ENCODE measurements around the gene HSPBP1.

HSPBP1 gene

DNA sequence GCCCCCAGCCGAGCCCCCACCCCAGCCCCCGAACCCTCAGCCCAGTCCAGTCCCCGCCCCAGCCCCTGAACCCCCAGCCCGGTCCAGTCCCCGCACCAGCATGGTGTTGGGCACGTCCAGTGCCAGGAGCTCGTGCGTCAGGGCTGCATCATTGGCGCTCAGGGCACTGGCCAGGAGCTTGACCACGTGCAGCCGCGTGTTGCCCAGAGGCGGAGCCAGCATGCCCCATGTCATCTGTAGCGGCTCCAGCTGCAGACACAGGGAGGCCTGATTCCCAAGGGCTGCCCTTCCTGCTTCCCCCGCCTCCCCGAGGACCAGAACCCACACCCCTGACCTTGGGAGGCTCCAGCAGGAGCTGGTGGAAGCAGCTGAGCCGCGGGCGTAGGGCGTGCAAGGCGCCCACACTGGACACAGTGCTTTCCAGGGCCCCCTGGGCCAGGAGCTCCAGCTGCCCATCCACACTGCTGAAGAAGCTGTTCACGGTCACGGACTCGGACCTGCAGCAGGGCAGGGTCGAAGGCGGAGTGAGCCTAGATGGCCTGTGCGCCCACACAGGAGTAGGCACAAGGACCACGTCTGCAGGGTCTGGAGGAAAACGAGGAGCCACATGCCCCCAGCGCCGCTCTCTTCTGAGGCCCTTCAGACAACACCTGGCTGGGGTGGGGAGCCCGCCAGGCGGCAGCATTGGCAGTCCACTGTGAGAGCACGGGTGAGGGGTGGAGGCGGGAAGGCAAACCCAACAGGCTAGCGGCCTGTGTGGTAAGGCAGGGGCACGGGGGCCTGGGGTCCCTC lies 38.6 kb downstream of the HSPBP1 start:
- H3K36me3 ChIP-seq (ENCODE audit: control insufficient read depth in 2 of 2, insufficient read depth in 1 of 2, low read length in 2 of 2), result peaks cover 50 to 95% of the 10 kb centered on the region in 2 experiments
- POLR2A ChIA-PET, result interaction anchor here (0.5 to 0.6 kb wide), 2 partner anchors 34 to 182 kb away, joined by 3 read pairs; no protein-coding TSS in a partner anchor
- TF ChIP-seq ZNF776 (tag by site-specific recombination; IDR thresholded peaks at IDR 0.05; ENCODE audit: borderline replicate concordance) (no peak), ZNF138 (tag by site-specific recombination; IDR thresholded peaks at IDR 0.05; ENCODE audit: borderline replicate concordance) (no peak), ZNF555 (tag by site-specific recombination; conservative IDR thresholded peaks at IDR 0.05) (no peak)
- TF ChIP-seq, protein P1, sequence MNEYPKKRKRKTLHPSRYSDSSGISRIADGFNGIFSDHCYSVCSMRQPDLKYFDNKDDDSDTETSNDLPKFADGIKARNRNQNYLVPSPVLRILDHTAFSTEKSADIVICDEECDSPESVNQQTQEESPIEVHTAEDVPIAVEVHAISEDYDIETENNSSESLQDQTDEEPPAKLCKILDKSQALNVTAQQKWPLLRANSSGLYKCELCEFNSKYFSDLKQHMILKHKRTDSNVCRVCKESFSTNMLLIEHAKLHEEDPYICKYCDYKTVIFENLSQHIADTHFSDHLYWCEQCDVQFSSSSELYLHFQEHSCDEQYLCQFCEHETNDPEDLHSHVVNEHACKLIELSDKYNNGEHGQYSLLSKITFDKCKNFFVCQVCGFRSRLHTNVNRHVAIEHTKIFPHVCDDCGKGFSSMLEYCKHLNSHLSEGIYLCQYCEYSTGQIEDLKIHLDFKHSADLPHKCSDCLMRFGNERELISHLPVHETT (tag by site-specific recombination; IDR thresholded peaks at IDR 0.05), result no peak
- TF ChIP-seq, protein P2, sequence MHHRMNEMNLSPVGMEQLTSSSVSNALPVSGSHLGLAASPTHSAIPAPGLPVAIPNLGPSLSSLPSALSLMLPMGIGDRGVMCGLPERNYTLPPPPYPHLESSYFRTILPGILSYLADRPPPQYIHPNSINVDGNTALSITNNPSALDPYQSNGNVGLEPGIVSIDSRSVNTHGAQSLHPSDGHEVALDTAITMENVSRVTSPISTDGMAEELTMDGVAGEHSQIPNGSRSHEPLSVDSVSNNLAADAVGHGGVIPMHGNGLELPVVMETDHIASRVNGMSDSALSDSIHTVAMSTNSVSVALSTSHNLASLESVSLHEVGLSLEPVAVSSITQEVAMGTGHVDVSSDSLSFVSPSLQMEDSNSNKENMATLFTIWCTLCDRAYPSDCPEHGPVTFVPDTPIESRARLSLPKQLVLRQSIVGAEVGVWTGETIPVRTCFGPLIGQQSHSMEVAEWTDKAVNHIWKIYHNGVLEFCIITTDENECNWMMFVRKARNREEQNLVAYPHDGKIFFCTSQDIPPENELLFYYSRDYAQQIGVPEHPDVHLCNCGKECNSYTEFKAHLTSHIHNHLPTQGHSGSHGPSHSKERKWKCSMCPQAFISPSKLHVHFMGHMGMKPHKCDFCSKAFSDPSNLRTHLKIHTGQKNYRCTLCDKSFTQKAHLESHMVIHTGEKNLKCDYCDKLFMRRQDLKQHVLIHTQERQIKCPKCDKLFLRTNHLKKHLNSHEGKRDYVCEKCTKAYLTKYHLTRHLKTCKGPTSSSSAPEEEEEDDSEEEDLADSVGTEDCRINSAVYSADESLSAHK (tag by site-specific recombination; IDR thresholded peaks at IDR 0.05), result no peak
- TF ChIP-seq, protein P3, sequence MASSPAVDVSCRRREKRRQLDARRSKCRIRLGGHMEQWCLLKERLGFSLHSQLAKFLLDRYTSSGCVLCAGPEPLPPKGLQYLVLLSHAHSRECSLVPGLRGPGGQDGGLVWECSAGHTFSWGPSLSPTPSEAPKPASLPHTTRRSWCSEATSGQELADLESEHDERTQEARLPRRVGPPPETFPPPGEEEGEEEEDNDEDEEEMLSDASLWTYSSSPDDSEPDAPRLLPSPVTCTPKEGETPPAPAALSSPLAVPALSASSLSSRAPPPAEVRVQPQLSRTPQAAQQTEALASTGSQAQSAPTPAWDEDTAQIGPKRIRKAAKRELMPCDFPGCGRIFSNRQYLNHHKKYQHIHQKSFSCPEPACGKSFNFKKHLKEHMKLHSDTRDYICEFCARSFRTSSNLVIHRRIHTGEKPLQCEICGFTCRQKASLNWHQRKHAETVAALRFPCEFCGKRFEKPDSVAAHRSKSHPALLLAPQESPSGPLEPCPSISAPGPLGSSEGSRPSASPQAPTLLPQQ (tag by site-specific recombination; IDR thresholded peaks at IDR 0.05), result no peak
- TF ChIP-seq, protein P4, sequence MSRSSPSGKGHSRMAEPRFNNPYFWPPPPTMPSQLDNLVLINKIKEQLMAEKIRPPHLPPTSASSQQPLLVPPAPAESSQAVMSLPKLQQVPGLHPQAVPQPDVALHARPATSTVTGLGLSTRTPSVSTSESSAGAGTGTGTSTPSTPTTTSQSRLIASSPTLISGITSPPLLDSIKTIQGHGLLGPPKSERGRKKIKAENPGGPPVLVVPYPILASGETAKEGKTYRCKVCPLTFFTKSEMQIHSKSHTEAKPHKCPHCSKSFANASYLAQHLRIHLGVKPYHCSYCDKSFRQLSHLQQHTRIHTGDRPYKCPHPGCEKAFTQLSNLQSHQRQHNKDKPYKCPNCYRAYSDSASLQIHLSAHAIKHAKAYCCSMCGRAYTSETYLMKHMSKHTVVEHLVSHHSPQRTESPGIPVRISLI (tag by site-specific recombination; IDR thresholded peaks at IDR 0.05), result no peak
- CTCF ChIA-PET, result interaction anchor here (0.6 to 0.9 kb wide), 2 partner anchors 27 to 764 kb away, joined by 3 read pairs; no protein-coding TSS in a partner anchor
- H3K4me1 ChIP-seq (ENCODE audit: control insufficient read depth, insufficient read depth, low read length), result no peaks in the 10 kb centered on the region
- no peaks in the 10 kb centered on the region for H3K9me3 ChIP-seq (ENCODE audit: control insufficient read depth, insufficient read depth, low read depth, low read length)
- H3K27ac ChIP-seq (ENCODE audit: extremely low read depth, low read depth, low read length), result no peak overlapping the region
- H3K4me3 ChIP-seq (ENCODE audit: low read depth, low read length), result no peak overlapping the region

DNA sequence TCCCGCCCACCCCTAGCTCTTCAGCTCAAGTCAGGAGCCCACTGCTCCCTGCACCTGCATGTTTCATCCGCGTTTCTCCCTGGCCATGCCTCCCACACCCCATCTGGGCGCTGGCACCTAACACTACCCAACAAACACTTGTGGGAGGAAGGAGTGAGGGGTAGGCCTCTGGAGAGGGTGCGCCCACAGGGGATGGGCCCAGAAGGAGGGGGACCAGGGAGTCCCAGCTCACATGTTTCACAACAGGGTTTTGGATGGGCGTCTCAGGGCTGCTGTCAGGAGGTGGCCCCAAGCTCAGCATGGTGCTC lies 39.2 kb downstream of the HSPBP1 start:
- TF ChIP-seq ZXDB (tag by site-specific recombination; IDR thresholded peaks at IDR 0.05), result no peak
- TF ChIP-seq ZNF664 (tag by site-specific recombination; IDR thresholded peaks at IDR 0.05), result no peak
- no peak for TF ChIP-seq ZBTB7A (tag by site-specific recombination; IDR thresholded peaks at IDR 0.05; ENCODE audit: low read depth)
- TF ChIP-seq, protein P5, sequence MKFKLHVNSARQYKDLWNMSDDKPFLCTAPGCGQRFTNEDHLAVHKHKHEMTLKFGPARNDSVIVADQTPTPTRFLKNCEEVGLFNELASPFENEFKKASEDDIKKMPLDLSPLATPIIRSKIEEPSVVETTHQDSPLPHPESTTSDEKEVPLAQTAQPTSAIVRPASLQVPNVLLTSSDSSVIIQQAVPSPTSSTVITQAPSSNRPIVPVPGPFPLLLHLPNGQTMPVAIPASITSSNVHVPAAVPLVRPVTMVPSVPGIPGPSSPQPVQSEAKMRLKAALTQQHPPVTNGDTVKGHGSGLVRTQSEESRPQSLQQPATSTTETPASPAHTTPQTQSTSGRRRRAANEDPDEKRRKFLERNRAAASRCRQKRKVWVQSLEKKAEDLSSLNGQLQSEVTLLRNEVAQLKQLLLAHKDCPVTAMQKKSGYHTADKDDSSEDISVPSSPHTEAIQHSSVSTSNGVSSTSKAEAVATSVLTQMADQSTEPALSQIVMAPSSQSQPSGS (tag by site-specific recombination; IDR thresholded peaks at IDR 0.05; ENCODE audit: low read depth), result no peak
- no peak for TF ChIP-seq ZBTB1 (tag by site-specific recombination; IDR thresholded peaks at IDR 0.05)
- no peak for TF ChIP-seq ZNF37A (tag by site-specific recombination; IDR thresholded peaks at IDR 0.05)
- peak; percentile 68 for TF ChIP-seq EGR2 (tag by site-specific recombination; IDR thresholded peaks at IDR 0.05; ENCODE audit: low read depth)
- no peak for TF ChIP-seq ZNF350 (tag by site-specific recombination; IDR thresholded peaks at IDR 0.05)
- TF ChIP-seq, protein P3 (tag by site-specific recombination; IDR thresholded peaks at IDR 0.05), result no peak
- TF ChIP-seq ZNF658 (tag by site-specific recombination; IDR thresholded peaks at IDR 0.05), result no peak
- TF ChIP-seq ZNF623 (tag by site-specific recombination; IDR thresholded peaks at IDR 0.05), result no peak
- no peak for TF ChIP-seq ZNF155 (tag by site-specific recombination; IDR thresholded peaks at IDR 0.05)
- peak; percentile 31 for TF ChIP-seq ZFHX2 (tag by site-specific recombination; conservative IDR thresholded peaks at IDR 0.05)
- TF ChIP-seq HOXD13 (CRISPR knock-in tag; IDR thresholded peaks at IDR 0.05; ENCODE audit: borderline replicate concordance), result no peak
- TF ChIP-seq, protein P6, sequence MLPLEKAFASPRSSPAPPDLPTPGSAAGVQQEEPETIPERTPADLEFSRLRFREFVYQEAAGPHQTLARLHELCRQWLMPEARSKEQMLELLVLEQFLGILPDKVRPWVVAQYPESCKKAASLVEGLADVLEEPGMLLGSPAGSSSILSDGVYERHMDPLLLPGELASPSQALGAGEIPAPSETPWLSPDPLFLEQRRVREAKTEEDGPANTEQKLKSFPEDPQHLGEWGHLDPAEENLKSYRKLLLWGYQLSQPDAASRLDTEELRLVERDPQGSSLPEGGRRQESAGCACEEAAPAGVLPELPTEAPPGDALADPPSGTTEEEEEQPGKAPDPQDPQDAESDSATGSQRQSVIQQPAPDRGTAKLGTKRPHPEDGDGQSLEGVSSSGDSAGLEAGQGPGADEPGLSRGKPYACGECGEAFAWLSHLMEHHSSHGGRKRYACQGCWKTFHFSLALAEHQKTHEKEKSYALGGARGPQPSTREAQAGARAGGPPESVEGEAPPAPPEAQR (tag by site-specific recombination; IDR thresholded peaks at IDR 0.05), result no peak
- Histone ChIP-seq H3K9me3 (ENCODE audit: control insufficient read depth, insufficient read depth, low read depth, low read length) (no peaks in the 10 kb centered on the region), H3K36me3 (ENCODE audit: control insufficient read depth in 2 of 2, insufficient read depth in 1 of 2, low read length in 2 of 2) (peaks cover 50 to 94% of the 10 kb centered on the region in 2 experiments), H3K27ac (ENCODE audit: extremely low read depth, low read depth, low read length) (no peak overlapping the region), H3K4me1 (ENCODE audit: control insufficient read depth, insufficient read depth, low read length) (no peaks in the 10 kb centered on the region), H3K4me3 (ENCODE audit: low read depth, low read length) (no peak overlapping the region)
- ChIA-PET POLR2A (no interaction called here), CTCF (no interaction called here)

Measured in HEK293 (cell line).